BLaER1 treated with 17β-estradiol and CSF1 and Interleukin-3, amounts not matched to agents 10 nM and 100 nM (cell line): ENCODE results near the gene PDE4B.
A peak's percentile ranks its signal among the peaks of the same experiment; 100 is the strongest.

ENCODE experiments used
- H3K27ac ChIP-seq, 11 experiments: shearing (Covaris generic); formaldehyde crosslinking; 2 replicates each; pipeline ENCODE4 v1.8.1; 2022
- H3K27me3 ChIP-seq, 11 experiments: shearing (Covaris generic); formaldehyde crosslinking; 2 replicates each; pipeline ENCODE4 v1.8.1; 2022
- H3K36me3 ChIP-seq, 11 experiments: shearing (Covaris generic); formaldehyde crosslinking; 2 replicates each; pipeline ENCODE4 v1.8.1; 2022
- H3K4me1 ChIP-seq, 10 experiments: shearing (Covaris generic); formaldehyde crosslinking; 2 replicates each; pipeline ENCODE4 v1.8.1; 2022
- H3K4me2 ChIP-seq, 11 experiments: shearing (Covaris generic); formaldehyde crosslinking; 2 replicates each; pipeline ENCODE4 v1.8.1; 2022
- H3K4me3 ChIP-seq, 10 experiments: shearing (Covaris generic); formaldehyde crosslinking; 2 replicates each; pipeline ENCODE4 v1.8.1; 2022
- H3K9ac ChIP-seq, 11 experiments: shearing (Covaris generic); formaldehyde crosslinking; 2 replicates each; pipeline ENCODE4 v1.8.1; 2022
- H3K9me3 ChIP-seq, 11 experiments: shearing (Covaris generic); formaldehyde crosslinking; replicated peaks in 1 of 11; 2 replicates each; pipeline ENCODE4 v1.8.1; 2022
- H4K20me1 ChIP-seq, 11 experiments: shearing (Covaris generic); formaldehyde crosslinking; 2 replicates each; pipeline ENCODE4 v1.8.1; 2022
- Cebpa-rat ChIP-seq, 11 experiments: shearing (Covaris generic); IDR thresholded peaks; 2 replicates each; pipeline ENCODE4 v1.8.1; 2022

PDE4B gene

GRCh38 chr1:66242646-66243547 is 450.2 kb downstream of the PDE4B start:
- H3K27ac ChIP-seq, result no peak overlapping the region
- peaks cover 0 to 18% (median 5%) of the 10 kb centered on the region in 10 experiments; a peak in 9 of 20 replicates for H3K4me1 ChIP-seq
- H4K20me1 ChIP-seq, result no peaks in the 10 kb centered on the region
- no peak overlapping the region for H3K4me3 ChIP-seq
- no peaks in the 10 kb centered on the region for H3K9me3 ChIP-seq
- no peak overlapping the region for H3K9ac ChIP-seq
- H3K4me2 ChIP-seq, result no peak overlapping the region
- no peaks in the 10 kb centered on the region for H3K27me3 ChIP-seq
- TF ChIP-seq Cebpa-rat (IDR thresholded peaks at IDR 0.05), result no peak
- no peaks in the 10 kb centered on the region for H3K36me3 ChIP-seq

GRCh38 chr1:66243548-66244130 is 450.9 kb downstream of the PDE4B start:
- no peak overlapping the region for H3K4me2 ChIP-seq
- no peak for TF ChIP-seq Cebpa-rat (IDR thresholded peaks at IDR 0.05)
- H3K9ac ChIP-seq, result no peak overlapping the region
- no peaks in the 10 kb centered on the region for H3K27me3 ChIP-seq
- no peaks in the 10 kb centered on the region for H4K20me1 ChIP-seq
- no peak overlapping the region for H3K27ac ChIP-seq
- peaks cover 0 to 18% (median 5%) of the 10 kb centered on the region in 10 experiments; a peak in 9 of 20 replicates for H3K4me1 ChIP-seq
- no peak overlapping the region for H3K4me3 ChIP-seq
- H3K9me3 ChIP-seq, result no peaks in the 10 kb centered on the region
- H3K36me3 ChIP-seq, result no peaks in the 10 kb centered on the region

GRCh38 chr1:66244429-66244828 is 451.7 kb downstream of the PDE4B start:
- Histone ChIP-seq H3K9me3 (no peaks in the 10 kb centered on the region), H3K4me2 (peak overlapping the region in 1 of 11 experiments; percentile 3; a peak in 1 of 22 replicates), H3K4me3 (no peak overlapping the region), H4K20me1 (no peaks in the 10 kb centered on the region), H3K9ac (no peak overlapping the region), H3K27me3 (no peaks in the 10 kb centered on the region), H3K27ac (no peak overlapping the region), H3K36me3 (no peaks in the 10 kb centered on the region), H3K4me1 (peaks cover 0 to 18% (median 5%) of the 10 kb centered on the region in 10 experiments; a peak in 9 of 20 replicates)
- no peak for TF ChIP-seq Cebpa-rat (IDR thresholded peaks at IDR 0.05)

DNA sequence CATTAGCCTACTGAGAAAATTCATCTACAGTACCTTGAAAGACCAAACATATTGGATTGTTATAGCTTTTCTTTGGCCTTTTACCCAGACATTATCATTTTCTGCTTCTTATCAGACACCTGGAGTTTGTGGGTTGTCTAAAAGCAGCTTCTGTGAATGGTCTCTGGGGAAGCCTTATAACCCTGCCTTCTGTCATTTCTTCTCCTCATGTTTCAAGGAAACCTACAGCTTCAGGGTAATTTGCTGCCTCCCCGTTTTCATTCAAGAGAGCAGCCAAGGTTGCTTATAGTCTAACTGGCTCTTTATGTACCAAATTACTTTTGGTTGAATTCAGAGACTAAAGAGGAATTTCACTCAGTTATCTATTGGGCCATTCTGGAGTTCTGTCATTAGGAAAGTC is 453.0 kb downstream of the PDE4B start:
- H3K36me3 ChIP-seq, result no peaks in the 10 kb centered on the region
- H3K27me3 ChIP-seq, result no peaks in the 10 kb centered on the region
- no peak overlapping the region for H3K27ac ChIP-seq
- H3K4me1 ChIP-seq, result peaks cover 3 to 18% (median 12%) of the 10 kb centered on the region in 10 experiments; a peak in 15 of 20 replicates
- H3K9me3 ChIP-seq, result no peaks in the 10 kb centered on the region
- H3K4me3 ChIP-seq, result no peak overlapping the region
- peak overlapping the region in 4 of 11 experiments; percentile 11 to 28 (median 22); a peak in 5 of 22 replicates for H3K4me2 ChIP-seq
- no peaks in the 10 kb centered on the region for H4K20me1 ChIP-seq
- no peak for TF ChIP-seq Cebpa-rat (IDR thresholded peaks at IDR 0.05)
- no peak overlapping the region for H3K9ac ChIP-seq

- no peak overlapping the region for H3K9ac ChIP-seq
- no peaks in the 10 kb centered on the region for H3K9me3 ChIP-seq
- H3K4me1 ChIP-seq, result peaks cover 12 to 23% (median 18%) of the 10 kb centered on the region in 10 experiments; a peak in 19 of 20 replicates
- H3K4me2 ChIP-seq, result 0 out of 22 replicates have a peak overlapping the region, but pooled peaks of 1 of the 11 experiments have one; percentile 20
- no peaks in the 10 kb centered on the region for H4K20me1 ChIP-seq
- TF ChIP-seq Cebpa-rat (IDR thresholded peaks at IDR 0.05), result no peak
- no peaks in the 10 kb centered on the region for H3K27me3 ChIP-seq
- no peak overlapping the region for H3K27ac ChIP-seq
- H3K4me3 ChIP-seq, result no peak overlapping the region
- no peaks in the 10 kb centered on the region for H3K36me3 ChIP-seq
These were observed 453.9 kb downstream of the PDE4B start for GRCh38 chr1:66246351-66247269.

DNA sequence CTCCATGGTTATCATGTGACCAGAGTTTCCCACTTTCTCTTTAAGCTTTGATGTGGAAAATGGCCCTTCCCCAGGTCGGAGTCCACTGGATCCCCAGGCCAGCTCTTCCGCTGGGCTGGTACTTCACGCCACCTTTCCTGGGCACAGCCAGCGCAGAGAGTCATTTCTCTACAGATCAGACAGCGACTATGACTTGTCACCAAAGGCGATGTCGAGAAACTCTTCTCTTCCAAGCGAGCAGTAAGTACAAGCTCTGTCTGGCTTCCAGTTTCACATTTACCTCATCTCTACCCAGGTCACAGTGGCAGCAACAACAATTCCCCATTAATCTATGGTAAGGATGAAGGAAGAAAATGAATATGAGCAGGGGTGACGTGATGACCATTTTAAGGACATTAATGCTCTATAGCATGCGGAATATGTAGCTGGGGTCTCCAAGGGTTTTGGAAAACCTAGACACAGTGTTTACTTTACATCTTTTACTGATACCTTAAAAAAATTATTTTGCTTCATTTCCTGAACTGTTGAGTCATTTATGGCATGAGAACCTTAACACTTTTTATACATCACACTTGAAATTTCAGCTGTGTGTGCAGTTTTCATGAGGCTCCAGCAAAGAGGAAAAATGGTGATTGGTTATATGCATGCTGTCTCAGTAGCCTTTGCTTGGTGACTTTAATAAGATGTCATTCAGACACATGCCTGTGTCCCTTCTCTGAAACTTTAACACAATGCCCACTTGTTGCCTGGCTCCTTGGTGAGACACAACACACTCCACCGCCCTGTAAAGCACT is 454.9 kb downstream of the PDE4B start:
- Histone ChIP-seq H3K27ac (no peak overlapping the region), H3K9me3 (no peaks in the 10 kb centered on the region), H3K36me3 (no peaks in the 10 kb centered on the region), H3K4me3 (no peak overlapping the region), H3K4me2 (no peak overlapping the region), H3K27me3 (no peaks in the 10 kb centered on the region), H4K20me1 (no peaks in the 10 kb centered on the region), H3K4me1 (peaks cover 12 to 33% (median 23%) of the 10 kb centered on the region in 10 experiments; a peak in 19 of 20 replicates), H3K9ac (no peak overlapping the region)
- no peak for TF ChIP-seq Cebpa-rat (IDR thresholded peaks at IDR 0.05)

DNA sequence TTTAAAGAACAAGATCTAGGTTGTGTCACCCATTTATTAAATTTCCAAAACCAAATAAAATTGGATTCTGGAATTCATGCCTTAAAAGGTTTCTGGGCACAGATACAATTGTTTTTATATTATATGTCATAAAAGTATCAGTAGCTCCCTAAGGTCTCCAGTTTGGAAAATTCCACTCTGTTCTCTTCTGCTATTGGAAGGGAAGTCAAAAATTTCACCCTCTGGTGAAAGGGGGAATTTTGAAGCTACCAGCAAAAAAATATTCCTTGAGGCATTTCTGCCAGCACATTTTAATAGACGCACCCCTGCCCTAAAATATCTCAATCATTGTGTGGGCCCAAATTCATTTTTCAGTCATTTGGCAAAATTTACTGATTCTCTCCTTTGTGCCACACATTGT is 455.6 kb downstream of the PDE4B start:
- Histone ChIP-seq H4K20me1 (no peaks in the 10 kb centered on the region), H3K4me3 (no peak overlapping the region), H3K4me1 (peaks cover 12 to 37% (median 25%) of the 10 kb centered on the region in 10 experiments; a peak in 19 of 20 replicates), H3K9ac (no peak overlapping the region), H3K9me3 (no peaks in the 10 kb centered on the region), H3K4me2 (no peak overlapping the region), H3K27me3 (no peaks in the 10 kb centered on the region), H3K27ac (no peak overlapping the region), H3K36me3 (no peaks in the 10 kb centered on the region)
- no peak for TF ChIP-seq Cebpa-rat (IDR thresholded peaks at IDR 0.05)

DNA sequence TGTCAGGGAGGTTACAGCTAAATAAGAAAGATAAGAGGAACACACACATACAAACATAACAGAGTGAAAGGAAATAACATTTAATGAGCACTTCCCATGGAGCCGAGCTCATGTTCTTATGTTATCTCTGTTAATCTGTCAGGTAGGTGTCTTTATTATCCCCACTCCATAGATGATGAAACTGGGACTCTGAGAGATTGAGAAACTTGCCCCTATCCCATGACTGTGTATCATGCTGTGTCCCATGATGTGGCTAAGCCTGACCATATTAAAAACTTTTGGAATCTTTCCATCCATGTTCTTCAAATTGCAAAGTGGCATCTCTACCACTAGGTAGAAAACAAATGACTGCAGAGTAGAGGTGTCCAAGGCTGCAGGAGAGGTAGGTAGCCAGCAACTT is 456.1 kb downstream of the PDE4B start:
- Histone ChIP-seq H3K4me3 (no peak overlapping the region), H3K4me2 (no peak overlapping the region), H3K27me3 (no peaks in the 10 kb centered on the region), H3K36me3 (no peaks in the 10 kb centered on the region), H4K20me1 (no peaks in the 10 kb centered on the region), H3K9me3 (no peaks in the 10 kb centered on the region), H3K4me1 (peaks cover 12 to 39% (median 26%) of the 10 kb centered on the region in 10 experiments; a peak in 19 of 20 replicates), H3K27ac (no peak overlapping the region), H3K9ac (no peak overlapping the region)
- no peak for TF ChIP-seq Cebpa-rat (IDR thresholded peaks at IDR 0.05)
